Vagina (tissue), 2 donors: ENCODE measurements around the gene FAM117B. TPM values are rescaled to one million over a fixed set of nuclear protein-coding genes. Genes with fewer than 3 reads are reported as not detected.

Experiments
- DNase-seq, 2 donors: peaks; one replicate each; pipeline ENCODE4 v3.0.0-alpha.2; 2017; ENCODE audit errors: extremely low spot score in 2 of 2
- H3K27ac ChIP-seq: fragments of 200-600 bp; sonication (generic); one replicate; pipeline ENCODE4 v1.5.1; 2019
- H3K27me3 ChIP-seq: fragments of 200-600 bp; sonication (generic); one replicate; pipeline ENCODE4 v1.5.1; 2019
- H3K36me3 ChIP-seq, 2 donors: fragments of 200-600 bp; sonication (generic); one replicate each; pipeline ENCODE4 v1.5.1; 2017 to 2019
- H3K4me1 ChIP-seq: fragments of 200-600 bp; sonication (generic); one replicate; pipeline ENCODE4 v1.5.1; 2019
- H3K4me3 ChIP-seq, 2 donors: fragments of 200-600 bp; sonication (generic); 1 replicate in 1 of 2; 2 replicates in 1 of 2; pipeline ENCODE4 v1.5.1; 2016 to 2019
- H3K9me3 ChIP-seq: fragments of 200-600 bp; sonication (generic); one replicate; pipeline ENCODE4 v1.5.1; 2019
- POLR2A ChIP-seq, 2 donors: fragments of 450-650 bp; IDR thresholded peaks; one replicate each; pipeline ENCODE4 v1.6.1; 2017; ENCODE audit warnings: antibody characterized with exemption in 2 of 2, mild to moderate bottlenecking in 2 of 2, moderate library complexity in 2 of 2
- POLR2AphosphoS5 ChIP-seq, 2 donors: sonication (generic); formaldehyde crosslinking; IDR thresholded peaks; one replicate each; pipeline ENCODE4 v1.9.0; 2017; ENCODE audit warnings: antibody characterized with exemption in 2 of 2, mild to moderate bottlenecking in 2 of 2, low read depth in 1 of 2; ENCODE audit not compliant: insufficient read depth in 1 of 2
- intact Hi-C: fragments of 100-400 bp; cut with DNase I; formaldehyde crosslinking; loops from one replicate; pipeline ENCODE4 v1.15.1; 2023
- total RNA-seq: library from RNA; depleted of rRNA; stranded (reverse); fragments of >200 nt; gene quantifications from one replicate; pipeline ENCODE4 v1.2.3, GENCODE V29; 2016
- TF ChIP-seq, protein P1 (sequence below), 3 experiments: fragments of 450-650 bp in 2 of 3; fragments of 200-600 bp in 1 of 3; sonication (generic) in 1 of 3; IDR thresholded peaks; one replicate each; pipeline ENCODE4 v1.5.1; 2017 to 2019; ENCODE audit warnings: antibody characterized with exemption in 3 of 3, mild to moderate bottlenecking in 2 of 3, moderate library complexity in 2 of 3

FAM117B gene
- total RNA-seq, 1 donor from 2014 or later = 13.5 TPM

DNA sequence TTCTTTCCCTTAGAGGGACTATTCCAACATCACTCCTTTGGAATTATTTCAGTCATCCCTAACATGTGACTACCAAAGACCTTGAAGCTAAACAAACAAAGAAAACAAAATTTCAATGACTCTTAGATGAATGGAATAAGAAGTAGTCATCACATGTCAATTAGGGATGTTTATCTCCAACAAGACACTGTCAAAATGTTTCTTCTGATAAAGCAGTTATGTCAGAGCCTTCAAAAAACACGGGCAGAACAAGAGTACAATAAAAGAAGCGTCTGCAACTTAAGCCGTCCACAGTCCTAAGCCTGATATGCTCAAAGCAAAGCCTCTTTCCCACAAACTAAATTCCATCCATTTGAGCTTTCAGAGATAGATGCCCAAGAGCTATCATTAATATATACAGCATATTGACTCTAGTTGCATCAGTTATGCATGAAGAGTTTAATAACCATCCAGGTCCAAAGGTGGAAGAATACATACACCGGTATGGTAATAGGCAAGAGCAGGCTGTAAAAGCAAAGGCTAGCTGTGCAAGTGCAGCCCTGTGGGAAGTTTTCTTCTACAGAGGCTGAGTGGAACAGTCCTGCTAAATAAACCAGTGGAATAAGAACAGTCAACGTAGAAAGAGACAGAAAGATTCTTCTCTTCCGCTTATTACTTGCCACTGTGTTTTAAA is 138.7 kb downstream of the FAM117B start:
- no peak overlapping the region for H3K4me3 ChIP-seq
- no peaks in the 10 kb centered on the region for H3K36me3 ChIP-seq
- no peaks in the 10 kb centered on the region for H3K4me1 ChIP-seq
- DNase-seq = no peak
- H3K9me3 ChIP-seq = no peaks in the 10 kb centered on the region
- intact Hi-C loops = no loop called here
- TF ChIP-seq POLR2AphosphoS5 (IDR thresholded peaks at IDR 0.05; ENCODE audit: insufficient read depth in 1 of 2, low read depth in 1 of 2) = no peak
- TF ChIP-seq, protein P1, sequence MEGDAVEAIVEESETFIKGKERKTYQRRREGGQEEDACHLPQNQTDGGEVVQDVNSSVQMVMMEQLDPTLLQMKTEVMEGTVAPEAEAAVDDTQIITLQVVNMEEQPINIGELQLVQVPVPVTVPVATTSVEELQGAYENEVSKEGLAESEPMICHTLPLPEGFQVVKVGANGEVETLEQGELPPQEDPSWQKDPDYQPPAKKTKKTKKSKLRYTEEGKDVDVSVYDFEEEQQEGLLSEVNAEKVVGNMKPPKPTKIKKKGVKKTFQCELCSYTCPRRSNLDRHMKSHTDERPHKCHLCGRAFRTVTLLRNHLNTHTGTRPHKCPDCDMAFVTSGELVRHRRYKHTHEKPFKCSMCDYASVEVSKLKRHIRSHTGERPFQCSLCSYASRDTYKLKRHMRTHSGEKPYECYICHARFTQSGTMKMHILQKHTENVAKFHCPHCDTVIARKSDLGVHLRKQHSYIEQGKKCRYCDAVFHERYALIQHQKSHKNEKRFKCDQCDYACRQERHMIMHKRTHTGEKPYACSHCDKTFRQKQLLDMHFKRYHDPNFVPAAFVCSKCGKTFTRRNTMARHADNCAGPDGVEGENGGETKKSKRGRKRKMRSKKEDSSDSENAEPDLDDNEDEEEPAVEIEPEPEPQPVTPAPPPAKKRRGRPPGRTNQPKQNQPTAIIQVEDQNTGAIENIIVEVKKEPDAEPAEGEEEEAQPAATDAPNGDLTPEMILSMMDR (IDR thresholded peaks at IDR 0.05) = no peak
- TF ChIP-seq POLR2A (IDR thresholded peaks at IDR 0.05) = no peak
- H3K27ac ChIP-seq = no peak overlapping the region
- H3K27me3 ChIP-seq = no peaks in the 10 kb centered on the region

DNA sequence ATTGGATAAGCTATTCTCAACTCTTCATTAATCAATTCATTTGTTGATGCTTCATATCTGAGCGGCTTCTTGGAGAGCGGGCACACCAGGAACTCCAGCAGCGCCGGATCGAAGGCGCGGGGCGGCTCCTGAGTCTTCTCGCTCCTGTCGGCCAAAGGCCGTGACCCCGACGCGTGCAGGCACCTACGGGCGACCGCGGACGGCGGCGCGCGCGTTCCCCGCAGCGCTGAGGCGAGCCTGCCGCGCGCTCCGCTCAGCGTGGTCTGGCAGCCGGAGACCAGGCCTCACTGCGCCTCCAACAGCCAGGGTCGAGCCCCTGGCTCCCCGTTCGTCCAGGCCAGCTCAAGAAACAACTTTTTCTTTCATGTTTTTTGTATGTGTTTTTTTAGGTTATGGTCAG is 139.3 kb downstream of the FAM117B start:
- Histone ChIP-seq H3K9me3 (no peaks in the 10 kb centered on the region), H3K36me3 (no peaks in the 10 kb centered on the region), H3K4me3 (no peak overlapping the region), H3K4me1 (no peaks in the 10 kb centered on the region), H3K27ac (no peak overlapping the region), H3K27me3 (no peaks in the 10 kb centered on the region)
- TF ChIP-seq, protein P1 (IDR thresholded peaks at IDR 0.05) = no peak
- no peak for TF ChIP-seq POLR2AphosphoS5 (IDR thresholded peaks at IDR 0.05; ENCODE audit: insufficient read depth in 1 of 2, low read depth in 1 of 2)
- DNase-seq = no peak
- intact Hi-C loops = no loop called here

DNA sequence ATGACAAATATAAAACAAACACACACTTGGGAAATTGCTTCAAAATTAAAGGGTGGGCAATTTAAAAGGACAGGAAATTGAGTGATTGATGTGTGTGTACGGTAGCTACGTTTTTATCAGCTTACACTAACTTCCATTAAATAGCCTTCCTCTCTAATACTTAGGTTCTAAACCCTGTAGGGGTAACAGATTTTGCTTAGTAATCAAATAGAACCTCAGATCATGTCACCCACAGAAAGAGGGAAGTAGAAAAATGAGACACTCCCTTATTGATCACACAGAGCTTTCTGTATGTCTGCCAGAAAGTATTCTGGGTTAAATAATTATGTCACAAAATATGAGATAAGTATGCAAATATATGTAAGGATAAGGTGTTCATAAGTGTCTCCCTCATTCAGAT is 143.4 kb downstream of the FAM117B start:
- DNase-seq = no peak
- intact Hi-C loops = no loop called here
- TF ChIP-seq POLR2A (IDR thresholded peaks at IDR 0.05) (no peak), POLR2AphosphoS5 (IDR thresholded peaks at IDR 0.05; ENCODE audit: insufficient read depth in 1 of 2, low read depth in 1 of 2) (no peak)
- TF ChIP-seq, protein P1 (IDR thresholded peaks at IDR 0.05) = no peak
- H3K27me3 ChIP-seq = no peaks in the 10 kb centered on the region
- H3K4me1 ChIP-seq = no peaks in the 10 kb centered on the region
- H3K27ac ChIP-seq = no peak overlapping the region
- no peak overlapping the region for H3K4me3 ChIP-seq
- peaks cover 0 to 4% of the 10 kb centered on the region in 2 donors for H3K36me3 ChIP-seq
- no peaks in the 10 kb centered on the region for H3K9me3 ChIP-seq

DNA sequence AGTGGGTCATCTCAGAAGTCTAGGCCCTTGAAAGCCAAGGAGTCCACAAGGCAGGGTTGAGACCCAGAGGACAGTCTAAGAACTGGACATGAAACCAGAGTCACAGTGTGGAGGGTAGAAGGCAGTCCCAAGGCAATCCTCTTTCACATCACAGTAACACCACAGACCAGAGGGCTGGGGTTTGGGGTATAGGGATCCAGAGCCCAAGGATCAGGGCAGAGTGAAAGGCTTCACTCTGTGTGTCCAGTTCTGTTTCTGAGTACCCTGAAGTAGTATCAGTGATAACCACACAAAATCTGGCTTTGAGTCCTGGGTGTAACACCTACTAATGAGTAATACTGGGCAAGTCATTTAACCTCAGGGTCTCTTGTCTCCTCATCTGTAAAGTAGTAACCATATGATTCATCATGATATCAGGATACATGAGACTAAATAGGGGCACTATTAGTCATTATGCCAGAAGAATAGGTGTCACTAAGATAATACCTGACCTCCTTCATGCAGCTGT is 145.8 kb downstream of the FAM117B start:
- H3K27ac ChIP-seq = no peak overlapping the region
- TF ChIP-seq POLR2AphosphoS5 (IDR thresholded peaks at IDR 0.05; ENCODE audit: insufficient read depth in 1 of 2, low read depth in 1 of 2) = no peak
- TF ChIP-seq, protein P1 (IDR thresholded peaks at IDR 0.05) = no peak
- TF ChIP-seq POLR2A (IDR thresholded peaks at IDR 0.05) = no peak
- intact Hi-C loops = no loop called here
- H3K4me3 ChIP-seq = no peak overlapping the region
- no peak for DNase-seq
- H3K4me1 ChIP-seq = no peaks in the 10 kb centered on the region
- no peaks in the 10 kb centered on the region for H3K9me3 ChIP-seq
- no peaks in the 10 kb centered on the region for H3K27me3 ChIP-seq
- peaks cover 0 to 4% of the 10 kb centered on the region in 2 donors for H3K36me3 ChIP-seq

DNA sequence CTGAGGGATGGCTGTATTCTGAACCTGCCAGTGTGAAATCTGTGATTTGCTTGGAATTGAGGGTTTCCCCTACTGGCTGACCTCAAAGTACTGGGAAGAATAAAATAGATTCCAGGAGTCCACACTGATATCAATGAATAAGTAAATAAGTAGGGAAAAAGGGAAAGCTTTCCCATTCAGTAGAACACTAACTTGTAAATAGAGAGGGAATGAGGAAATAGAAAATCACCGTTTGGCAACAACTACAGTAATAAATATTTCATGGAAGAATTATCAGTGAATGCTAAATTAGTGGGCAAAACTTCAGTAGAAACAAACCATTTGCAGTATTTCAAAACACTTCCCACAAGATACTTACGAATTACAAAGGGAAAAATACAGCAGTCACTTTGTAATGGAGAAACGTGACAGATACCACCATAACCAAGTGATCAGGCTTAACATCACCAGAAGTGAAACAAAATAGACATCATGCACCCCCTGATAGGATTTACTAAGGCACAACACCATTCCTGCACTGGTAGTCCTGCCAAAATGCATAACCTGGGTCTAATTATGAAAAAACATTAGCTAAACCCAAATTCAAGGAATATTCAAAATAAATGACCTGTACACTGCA is 148.3 kb downstream of the FAM117B start:
- Histone ChIP-seq H3K27ac (no peak overlapping the region), H3K36me3 (peaks cover 0 to 4% of the 10 kb centered on the region in 2 donors), H3K4me1 (no peaks in the 10 kb centered on the region), H3K27me3 (no peaks in the 10 kb centered on the region), H3K9me3 (no peaks in the 10 kb centered on the region), H3K4me3 (no peak overlapping the region)
- intact Hi-C loops = no loop called here
- DNase-seq = no peak
- TF ChIP-seq POLR2A (IDR thresholded peaks at IDR 0.05) (no peak), POLR2AphosphoS5 (IDR thresholded peaks at IDR 0.05; ENCODE audit: insufficient read depth in 1 of 2, low read depth in 1 of 2) (no peak)
- TF ChIP-seq, protein P1 (IDR thresholded peaks at IDR 0.05) = no peak
